HG03039 (cell line): ENCODE measurements around the gene CRYGC.

Experiments
- ATAC-seq: cut with Tn5 transposase; IDR thresholded peaks from one replicate; pipeline ENCODE4 v1.9.1; 2021; ENCODE audit warnings: mild to moderate bottlenecking, moderate library complexity; ENCODE audit not compliant: unreplicated experiment

The CRYGC gene, protein sequence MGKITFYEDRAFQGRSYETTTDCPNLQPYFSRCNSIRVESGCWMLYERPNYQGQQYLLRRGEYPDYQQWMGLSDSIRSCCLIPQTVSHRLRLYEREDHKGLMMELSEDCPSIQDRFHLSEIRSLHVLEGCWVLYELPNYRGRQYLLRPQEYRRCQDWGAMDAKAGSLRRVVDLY

DNA sequence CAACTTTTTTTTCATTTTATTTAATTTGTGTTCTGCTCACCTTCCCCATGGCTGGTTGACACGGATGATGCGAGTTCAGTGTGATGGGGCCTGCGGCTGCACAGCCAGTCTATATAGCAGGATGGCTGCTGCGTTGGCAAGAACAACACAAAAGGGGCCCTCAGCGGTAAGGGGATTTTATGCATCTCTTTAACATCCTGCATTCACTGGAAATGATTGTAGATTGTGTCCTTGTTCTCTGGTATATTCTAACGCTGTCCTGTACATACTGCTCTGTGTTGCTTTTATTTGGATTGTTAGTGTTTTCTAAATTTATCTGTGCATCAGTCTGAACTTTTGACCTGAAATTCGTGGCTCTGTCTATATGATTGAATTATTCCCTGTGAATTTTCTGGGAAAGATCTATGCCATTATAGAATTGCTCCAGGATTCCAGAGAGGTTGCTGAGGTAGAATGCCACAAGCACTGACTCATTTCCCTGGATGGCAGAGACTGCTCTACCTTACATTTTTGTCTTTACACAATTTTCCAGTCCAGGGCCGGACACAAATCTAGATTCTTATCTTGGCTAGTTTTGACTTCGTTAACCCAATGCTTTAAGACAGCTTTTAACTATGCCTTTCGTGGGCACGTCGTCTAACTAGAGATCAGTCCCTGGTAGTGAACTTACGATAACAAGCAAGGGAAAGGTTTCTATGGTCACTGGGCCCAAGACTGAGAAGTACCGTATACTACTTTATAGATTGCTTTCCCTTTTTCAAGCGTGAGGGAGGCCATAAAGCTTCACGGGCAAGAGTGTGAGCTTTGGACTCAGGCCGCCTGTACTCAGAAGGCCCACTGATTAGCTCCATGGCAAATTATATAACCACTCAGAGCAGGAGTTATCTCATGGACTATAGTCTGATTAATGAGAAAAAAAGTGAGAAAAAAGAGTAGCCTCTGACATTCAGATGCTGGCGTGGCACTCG lies at the start of gene CRYGC:
Gene CRYGC (minus strand): TSS at position 85 of the 968 bp plus-strand sequence. CDS start 36 bp downstream, at position 49.
- no peak for ATAC-seq

DNA sequence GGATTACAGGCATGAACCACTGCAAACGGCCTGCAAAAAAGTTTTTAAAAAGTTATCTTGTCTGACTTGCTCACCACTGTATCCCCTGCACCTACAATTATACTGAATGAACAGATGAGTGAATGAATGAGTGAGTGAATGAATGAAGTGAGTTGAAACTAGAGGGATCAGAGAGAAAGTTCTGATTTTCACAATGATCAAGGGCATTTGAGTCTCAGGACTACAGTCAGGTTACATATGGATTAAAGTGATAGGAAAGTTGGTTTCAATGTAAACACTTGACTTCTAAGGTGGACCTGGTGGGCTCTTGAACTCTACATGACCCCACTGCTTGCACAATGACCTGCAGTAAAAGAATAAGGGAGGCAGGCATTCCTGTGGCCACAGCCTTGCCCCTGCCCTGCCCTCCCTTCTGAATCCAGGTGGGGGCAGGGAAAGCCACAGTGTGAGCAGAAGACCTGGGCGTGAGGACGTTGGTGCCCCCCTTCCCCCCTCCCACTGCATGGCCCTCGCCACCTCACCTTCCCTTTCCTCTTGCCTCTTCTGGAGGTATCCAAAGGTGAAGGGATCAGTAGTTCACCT lies 49.5 kb upstream of the CRYGC start:
- no peak for ATAC-seq

DNA sequence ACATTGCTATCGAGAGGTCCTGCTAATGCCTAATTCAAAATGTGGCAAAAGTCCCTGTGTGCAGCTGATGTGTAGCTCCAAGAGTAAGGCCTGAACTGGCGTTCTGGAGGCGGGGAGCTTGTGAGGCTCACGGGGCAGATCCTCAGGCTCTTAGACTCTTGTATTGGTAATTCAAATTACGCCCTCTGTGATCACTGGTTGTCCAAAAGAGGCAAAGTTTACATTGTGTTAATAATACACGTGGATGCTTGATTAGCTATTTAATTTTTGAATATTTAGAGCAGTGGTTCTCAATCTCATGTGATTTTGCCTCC lies 46.2 kb upstream of the CRYGC start:
- ATAC-seq = no peak

DNA sequence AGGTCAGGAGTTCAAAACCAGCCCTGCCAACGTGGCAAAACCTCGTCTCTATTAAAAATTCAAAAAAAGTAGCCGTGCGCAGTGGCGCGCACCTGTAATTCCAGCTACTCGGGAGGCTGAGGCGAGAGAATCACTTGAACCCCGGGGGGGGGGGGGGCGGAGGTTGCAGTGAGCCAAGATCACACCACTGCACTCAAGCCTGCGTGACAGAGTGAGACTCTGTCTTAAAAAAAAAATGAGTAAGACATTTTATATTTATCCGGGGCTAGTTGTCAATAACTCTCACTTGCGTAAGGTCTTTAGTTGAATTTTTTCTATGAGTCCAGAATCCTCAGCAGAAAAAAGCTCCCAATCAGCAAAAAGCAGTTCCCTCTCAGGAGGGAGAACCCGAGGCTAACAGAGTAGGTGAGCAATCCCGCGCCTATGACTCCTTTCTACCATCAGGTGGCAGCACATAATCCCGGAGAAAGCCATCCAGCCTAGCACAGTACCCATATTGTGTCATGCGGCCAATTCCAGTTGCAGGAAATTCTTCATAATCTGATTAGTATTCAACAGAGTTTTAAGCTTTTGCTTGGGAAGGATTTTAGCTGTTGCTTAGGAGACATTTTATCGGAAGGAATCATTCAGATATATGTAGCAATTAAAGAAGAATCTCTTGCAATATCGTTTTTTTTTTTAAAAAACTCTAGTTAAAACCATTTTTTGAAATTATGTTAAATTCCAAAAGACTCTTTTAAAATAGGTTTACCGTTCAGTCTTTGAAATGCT lies 45.6 kb upstream of the CRYGC start:
- ATAC-seq = peak; percentile 97

DNA sequence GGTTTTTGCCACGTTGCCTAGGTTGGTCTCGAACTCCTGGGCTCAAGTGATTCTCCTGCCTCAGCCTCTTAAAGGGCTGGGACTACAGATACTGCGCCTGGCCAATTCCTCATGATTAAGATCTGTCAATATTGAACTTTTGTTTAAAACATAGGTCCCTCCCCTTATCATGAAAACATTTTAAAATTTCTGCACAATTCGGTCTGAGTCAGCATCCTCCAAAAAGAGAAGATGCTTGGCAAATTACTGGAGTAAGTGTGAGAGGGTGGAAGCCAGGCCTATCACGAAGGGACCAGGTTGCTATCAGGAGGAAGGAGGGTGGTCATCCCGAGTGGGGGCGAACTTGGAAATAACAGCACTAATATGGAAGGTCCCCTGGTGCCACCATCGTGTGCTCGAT lies 44.5 kb upstream of the CRYGC start:
- no peak for ATAC-seq

DNA sequence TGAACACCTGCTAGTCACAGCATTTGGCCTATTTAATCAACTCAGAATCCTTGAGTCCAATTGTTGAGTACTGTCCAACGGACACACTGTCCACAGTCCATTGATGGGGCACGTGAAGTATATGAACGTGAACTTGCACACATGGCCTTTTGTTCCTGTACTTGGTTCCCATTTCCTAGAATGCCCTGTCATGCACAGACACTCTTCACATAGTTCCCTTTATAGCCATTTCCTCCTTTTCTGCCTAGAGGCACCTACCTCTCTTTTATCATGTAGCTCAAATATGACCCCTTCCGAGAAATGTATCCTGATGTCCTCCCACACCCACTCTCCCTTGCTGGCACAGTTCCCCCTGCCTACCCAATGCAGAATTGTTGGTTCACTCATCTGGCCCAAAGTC lies 42.5 kb upstream of the CRYGC start:
- no peak for ATAC-seq

DNA sequence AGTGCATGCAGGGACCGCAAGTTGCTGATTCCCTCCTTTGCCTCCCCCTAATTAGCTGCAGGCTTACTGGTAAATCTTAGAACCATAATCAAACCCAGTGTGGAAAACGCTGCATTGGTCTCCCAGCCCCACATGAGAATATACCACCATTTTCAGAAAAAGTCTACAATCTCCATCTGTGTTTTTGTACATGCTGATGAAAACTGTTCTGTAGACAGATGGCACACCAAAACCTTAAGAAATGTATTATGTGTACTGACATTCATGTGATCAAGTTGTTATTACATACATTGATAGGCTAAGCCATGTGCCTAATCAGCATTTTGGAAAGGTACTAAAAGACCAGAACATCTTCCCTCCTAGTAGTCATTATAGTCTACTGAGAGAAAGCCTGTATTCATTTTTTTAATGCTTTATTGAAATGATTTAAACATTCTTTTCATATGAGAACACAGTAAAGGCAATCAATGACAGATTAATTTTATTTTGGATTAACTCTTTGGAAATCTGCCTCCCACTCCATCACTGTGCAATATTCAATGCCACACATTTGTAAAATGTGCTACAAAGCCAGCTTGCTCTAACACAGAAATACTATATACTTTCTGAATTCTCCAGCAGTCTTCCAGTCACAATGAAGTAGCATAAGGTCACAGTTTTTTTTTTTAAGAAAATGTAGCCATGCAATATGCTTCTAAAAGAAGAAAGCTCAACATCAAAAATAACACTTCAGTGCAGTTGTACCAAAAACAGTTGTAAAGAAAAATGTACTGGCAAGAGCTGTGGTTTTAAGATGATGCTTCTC lies 35.5 kb upstream of the CRYGC start:
- ATAC-seq = no peak

DNA sequence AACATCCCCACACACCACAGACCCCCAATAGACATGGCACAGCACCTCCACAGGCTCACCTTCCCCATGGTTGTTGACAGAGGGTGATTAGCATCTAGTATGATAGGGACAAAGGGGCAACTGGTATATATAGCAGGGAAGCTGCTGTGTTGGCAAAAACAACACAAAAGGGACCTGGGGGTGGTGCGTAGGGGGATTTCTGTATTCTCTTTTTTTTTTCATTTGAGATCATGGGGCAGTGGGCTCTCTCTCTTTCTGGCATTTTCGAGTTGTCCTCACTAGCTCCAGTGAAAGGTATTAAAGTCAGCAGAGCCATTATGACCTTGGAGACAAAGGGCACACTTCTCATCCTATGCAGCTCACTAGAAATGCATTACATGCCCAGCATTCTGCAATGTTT lies 33.9 kb upstream of the CRYGC start, which contains the start of gene CRYGA:
Gene CRYGA (minus strand): TSS at position 101 of the 400 bp plus-strand sequence. CDS start 33 bp downstream, at position 68.
- ATAC-seq = no peak

DNA sequence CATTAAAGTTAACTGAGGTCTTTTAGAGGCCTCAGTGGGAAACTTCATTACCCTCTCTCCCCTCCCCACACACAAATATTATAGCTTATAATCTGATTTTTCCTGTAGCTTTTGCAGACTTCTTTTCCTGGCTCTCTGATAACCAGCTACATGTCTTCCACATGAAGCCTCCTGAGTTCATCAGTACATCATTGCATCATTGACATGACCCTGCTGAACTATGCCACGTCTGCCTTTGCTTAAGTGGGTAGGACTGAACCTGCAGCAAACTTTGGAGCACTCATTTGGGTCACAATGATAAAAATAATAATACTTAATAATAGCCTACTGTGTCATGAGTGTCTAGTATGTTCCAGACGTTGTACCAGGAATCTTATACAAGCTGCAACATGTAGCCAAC lies 26.8 kb upstream of the CRYGC start:
- ATAC-seq = no peak

DNA sequence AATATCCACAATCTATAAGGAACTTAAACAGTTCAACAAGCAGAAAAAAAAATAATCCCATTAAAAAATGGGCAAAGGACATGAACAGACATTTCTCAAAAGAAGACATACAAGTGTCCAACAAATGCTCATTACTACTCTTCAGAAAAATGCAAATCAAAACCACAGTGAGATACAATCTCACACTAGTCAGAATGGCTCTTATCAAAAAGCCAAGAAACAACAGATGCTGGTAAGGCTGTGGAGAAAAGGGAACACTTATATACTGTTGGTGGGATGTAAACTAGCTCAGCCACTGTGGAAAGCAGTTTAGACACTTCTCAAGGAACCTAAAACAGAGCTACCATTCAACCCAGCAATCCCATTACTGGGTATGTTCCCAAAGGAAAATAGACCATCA lies 23.5 kb upstream of the CRYGC start:
- ATAC-seq = no peak

DNA sequence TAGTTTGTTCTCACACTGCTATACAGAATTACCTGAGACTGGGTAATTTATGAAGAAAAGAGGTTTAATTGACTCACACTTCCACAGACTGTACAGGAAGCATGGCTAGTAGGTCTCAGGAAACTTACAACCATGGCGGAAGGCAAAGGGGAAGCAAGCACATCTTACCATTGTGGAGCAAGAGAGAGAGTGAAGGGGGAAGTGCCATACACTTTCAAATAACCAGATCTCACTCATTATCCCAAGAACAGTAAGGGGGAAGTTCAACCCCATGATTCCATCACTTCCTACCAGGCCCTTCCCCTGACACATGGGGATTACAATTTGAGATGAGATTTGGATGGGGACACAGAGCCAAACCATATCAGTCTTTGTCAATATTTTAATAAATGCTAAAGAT lies 21.3 kb upstream of the CRYGC start:
- ATAC-seq = no peak

DNA sequence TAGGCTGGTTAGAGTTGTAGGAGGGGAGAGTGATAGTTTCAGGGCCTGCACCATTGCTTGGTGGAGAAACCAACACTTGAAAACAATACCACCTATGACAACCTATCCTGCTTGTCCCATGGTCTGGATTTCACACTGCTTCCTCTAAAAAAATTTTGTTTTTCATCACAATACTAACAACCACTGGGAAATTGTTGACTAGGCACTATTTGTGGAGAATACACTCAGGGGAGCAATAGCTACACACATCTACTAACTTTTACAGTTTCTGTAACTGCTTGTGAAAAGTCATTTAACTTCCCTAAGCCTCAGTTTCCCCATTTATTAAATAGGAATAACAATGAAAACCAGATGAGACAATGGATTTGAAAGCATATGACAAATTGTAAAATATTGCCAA lies 20.5 kb upstream of the CRYGC start:
- ATAC-seq = no peak

DNA sequence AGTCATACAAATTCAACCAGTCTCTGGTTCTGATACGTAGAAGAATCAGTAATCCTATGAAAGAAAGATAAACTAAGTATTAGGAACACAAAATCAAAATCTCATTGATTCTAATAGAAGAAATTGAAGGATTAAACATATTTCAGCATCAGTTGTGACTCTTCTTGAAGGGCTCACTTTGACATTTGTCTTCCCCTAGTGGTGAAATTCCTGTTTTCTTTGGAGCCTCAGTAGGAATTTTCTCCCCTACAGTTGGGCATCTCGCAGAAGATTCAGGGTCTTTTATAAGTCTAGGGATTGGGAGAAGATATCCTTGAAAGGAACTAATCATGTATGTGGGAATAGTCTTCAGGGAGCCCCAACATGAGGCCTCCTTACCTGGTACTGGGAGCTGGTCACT lies 19.2 kb upstream of the CRYGC start:
- ATAC-seq = no peak

DNA sequence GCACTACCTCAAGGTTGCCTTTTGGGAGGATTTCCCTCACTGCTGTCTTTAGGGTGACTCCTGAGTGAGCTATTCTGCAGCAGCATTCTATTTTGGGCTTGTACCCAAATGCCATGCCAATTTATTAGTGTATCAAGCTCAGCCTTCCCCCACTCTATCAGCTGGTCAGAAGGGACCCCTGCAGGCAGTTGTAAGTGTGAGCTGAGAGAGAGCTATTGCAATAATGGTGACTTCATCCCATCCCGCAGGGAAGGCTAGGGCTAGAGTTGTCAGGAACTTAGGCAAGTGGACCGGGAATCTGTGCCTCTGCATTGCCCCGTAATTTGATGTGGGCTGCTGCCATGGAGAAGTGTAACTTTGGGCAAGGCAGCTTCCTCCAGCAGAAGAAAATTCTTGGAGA lies 18.1 kb upstream of the CRYGC start:
- no peak for ATAC-seq

DNA sequence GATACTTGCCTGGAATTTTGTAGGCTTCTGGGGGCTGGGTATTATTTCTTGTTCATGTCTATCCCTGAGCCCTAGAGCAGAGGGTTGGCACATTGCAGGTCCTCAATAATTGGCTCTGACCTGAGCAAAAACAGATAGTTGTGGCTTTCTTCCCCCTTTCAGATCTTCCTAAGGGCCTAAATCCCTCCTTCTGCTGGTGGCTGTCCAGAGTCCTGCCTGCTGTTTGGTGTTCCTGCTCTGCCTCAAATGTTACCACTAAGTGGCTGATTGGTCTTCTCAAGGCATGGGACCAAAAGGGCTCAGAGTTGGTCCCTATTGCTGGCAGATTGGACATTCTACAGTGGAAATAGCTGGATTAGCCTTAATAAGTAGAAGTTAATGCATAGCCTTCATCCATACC lies 17.4 kb upstream of the CRYGC start:
- no peak for ATAC-seq

DNA sequence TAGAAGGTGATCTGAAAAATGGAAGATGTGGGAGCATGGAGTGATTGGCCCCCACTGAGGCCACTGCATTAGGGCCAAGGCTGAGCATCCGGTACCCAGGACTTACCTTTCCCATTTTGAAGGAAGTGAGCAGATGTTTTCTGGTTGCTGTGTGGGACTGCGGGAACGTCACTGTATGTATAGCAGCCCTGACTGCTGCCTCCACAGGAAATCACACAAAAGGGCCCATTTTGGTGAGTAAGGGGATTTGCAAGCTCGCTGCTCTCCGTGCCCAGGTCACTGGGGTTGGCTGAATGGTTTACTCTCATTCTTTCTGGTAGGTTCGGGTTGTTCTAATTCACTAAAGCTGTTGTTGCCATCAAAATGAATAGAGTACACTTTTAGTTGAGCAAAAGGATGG lies 16.4 kb upstream of the CRYGC start, which contains the start of gene CRYGB:
Gene CRYGB (minus strand): TSS at position 153 of the 400 bp plus-strand sequence. CDS start 38 bp downstream, at position 115.
- ATAC-seq = no peak

DNA sequence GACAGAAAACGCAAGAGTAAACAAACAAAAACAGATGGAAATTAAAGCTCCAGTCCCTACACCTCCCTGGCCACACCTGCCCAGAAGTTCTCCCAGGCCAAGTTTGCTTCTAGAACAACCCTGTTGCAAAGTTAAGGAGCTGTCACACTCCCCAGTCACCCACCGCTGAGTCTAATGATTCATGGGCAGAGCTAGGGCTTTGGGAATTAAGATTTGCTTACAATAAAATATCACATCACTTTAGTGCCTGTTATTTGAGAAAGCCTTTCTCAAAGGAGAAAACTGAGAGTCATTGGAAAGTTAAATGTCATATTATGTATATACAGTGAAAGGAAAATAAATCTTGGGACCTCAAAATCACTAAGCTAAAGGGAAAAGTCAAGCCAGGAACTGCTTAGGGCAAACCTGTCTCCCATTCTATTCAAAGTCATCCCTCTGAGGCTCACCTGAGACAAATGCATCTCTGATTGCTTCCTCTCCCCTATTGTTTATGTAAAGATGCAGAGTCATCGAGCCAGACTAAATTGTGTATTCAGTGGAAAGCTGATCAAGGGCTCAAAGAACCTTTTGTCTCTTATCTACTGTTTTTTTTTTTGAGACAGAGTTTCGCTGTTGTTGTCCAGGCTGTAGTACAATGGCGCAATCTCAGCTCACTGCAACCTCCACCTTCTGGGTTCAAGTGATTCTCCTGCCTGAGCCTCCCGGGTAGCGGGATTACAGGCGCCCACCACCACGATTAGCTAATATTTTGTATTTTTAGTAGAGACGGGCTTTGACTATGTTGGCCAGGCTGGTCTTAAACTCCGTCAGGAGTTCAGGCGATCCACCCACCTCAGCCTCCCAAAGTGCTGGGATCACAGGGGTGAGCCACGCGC lies 13.5 kb upstream of the CRYGC start:
- no peak for ATAC-seq

DNA sequence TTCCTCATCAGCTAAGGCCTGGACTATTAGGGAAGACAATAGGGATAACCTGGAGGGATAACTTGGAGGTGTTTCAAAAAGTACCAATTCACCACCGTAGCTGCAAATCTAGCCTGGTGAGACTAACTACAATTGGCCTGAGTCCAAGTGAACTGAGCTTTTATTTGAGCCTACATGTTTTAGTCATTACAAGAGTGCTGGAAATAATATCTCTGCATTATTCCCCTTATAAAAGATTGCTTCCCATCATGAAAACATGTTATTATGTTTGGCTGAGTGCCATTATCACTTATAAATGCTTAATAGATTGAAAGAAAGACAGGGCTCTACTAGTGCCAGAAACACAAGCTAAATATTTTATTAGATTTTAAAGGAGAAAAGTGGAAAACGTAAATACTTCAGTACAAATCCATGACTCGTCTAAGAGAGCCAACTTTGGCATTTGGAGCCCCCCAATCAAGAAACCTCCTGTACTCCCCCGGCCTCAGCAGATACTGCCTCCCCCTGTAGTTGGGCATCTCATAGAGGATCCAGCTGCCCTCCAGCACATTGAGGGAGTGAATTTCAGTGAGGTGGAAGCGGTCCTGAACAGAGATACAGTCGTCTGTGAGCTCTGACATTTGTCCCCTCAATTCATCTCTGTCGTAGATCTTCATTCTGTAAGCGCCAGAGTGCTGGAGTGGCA lies 12.8 kb upstream of the CRYGC start:
- no peak for ATAC-seq

DNA sequence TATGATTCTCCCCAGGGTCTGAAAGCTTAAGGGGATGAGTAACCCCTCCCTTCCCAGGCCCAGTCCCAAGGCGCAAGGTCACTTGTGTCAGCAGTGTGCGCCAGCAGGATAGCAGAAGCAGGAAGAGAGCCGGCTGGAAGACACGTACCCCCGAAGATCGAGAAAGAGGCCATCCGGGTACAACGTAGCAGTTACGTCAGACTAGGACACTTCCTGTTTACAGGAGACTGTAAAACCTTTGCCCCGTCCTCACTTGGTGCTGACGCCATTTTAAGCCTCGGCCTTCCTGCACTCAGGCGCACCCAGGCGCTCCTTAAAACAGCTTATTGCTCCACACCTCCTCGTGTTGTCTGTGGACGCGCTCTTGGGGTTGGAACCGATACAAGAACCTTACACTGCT lies 9.8 kb upstream of the CRYGC start:
- no peak for ATAC-seq
